Heart left ventricle (tissue), 16 donors: ENCODE measurements around the gene IGBP1. TPM values are rescaled to one million over a fixed set of nuclear protein-coding genes. Genes with fewer than 3 reads are reported as not detected.

Experiments used
- ATAC-seq, 4 donors: fragments of 200-7000 bp; cut with Tn5 transposase; one replicate each; pipeline ENCODE4 v1.9.1; 2020 to 2022; ENCODE audit warnings: moderate library complexity in 4 of 4, mild to moderate bottlenecking in 3 of 4, moderate number of reproducible peaks in 1 of 4
- DNase-seq, 5 donors: peaks; one replicate each; pipeline ENCODE4 v3.0.0-alpha.2; 2020
- H3K27ac ChIP-seq, 12 donors: fragments of 200-600 bp; sonication (generic) in 4 of 12; one replicate each; pipeline versions ENCODE4 v1.5.0 to v1.8.0; 2016 to 2022; ENCODE audit warnings: mild to moderate bottlenecking in 2 of 12
- H3K27me3 ChIP-seq, 9 donors: fragments of 200-600 bp; sonication (generic) in 2 of 9; one replicate each; pipeline versions ENCODE4 v1.5.1 to v1.8.0; 2016 to 2022; ENCODE audit warnings: mild to moderate bottlenecking in 3 of 9
- H3K36me3 ChIP-seq, 9 donors: fragments of 200-600 bp; sonication (generic) in 2 of 9; one replicate each; pipeline versions ENCODE4 v1.5.0 to v1.8.0; 2018 to 2022; ENCODE audit warnings: mild to moderate bottlenecking in 2 of 9
- H3K4me1 ChIP-seq, 12 donors: fragments of 200-600 bp; sonication (generic) in 4 of 12; one replicate each; pipeline versions ENCODE4 v1.5.0 to v1.8.0; 2016 to 2022; ENCODE audit warnings: mild to moderate bottlenecking in 3 of 12
- H3K4me3 ChIP-seq, 12 donors: fragments of 200-600 bp; sonication (generic) in 4 of 12; one replicate each; pipeline versions ENCODE4 v1.5.0 to v1.8.0; 2017 to 2022; ENCODE audit warnings: mild to moderate bottlenecking in 9 of 12, moderate library complexity in 4 of 12
- H3K9me3 ChIP-seq, 12 donors: fragments of 200-600 bp; sonication (generic) in 4 of 12; one replicate each; pipeline versions ENCODE4 v1.5.0 to v1.8.0; 2016 to 2022; ENCODE audit warnings: mild to moderate bottlenecking in 1 of 12
- POLR2A ChIP-seq, 2 donors: fragments of 450-650 bp; IDR thresholded peaks; one replicate each; pipeline ENCODE4 v1.6.1; 2017; ENCODE audit warnings: antibody characterized with exemption in 2 of 2, mild to moderate bottlenecking in 2 of 2, moderate library complexity in 2 of 2
- WGBS, 4 donors: extraction: QIAGEN DNeasy Blood & Tissue Kit in 2 of 4; methylation state at CpG; one replicate each; pipeline versions ENCODE4 v1.1.5 to v1.1.7; 2013 to 2018; 5-methylcytosine and 5-hydroxymethylcytosine counted together
- intact Hi-C, 10 donors: fragments of 100-400 bp; cut with DNase I; formaldehyde crosslinking; loops; one replicate each; pipeline versions ENCODE4 v1.11.1 to v1.14.2; 2022
- polyA plus RNA-seq, 2 donors: library from polyadenylated mRNA; stranded (reverse); fragments of 200-250 nt; gene quantifications; one replicate each; pipeline ENCODE4 v1.2.3, GENCODE V29; 2013
- total RNA-seq, 9 donors: library from RNA; depleted of rRNA in 2 of 9; stranded (reverse); fragments of >200 nt in 2 of 9; fragmentation: NEBNext Ultra II Directional in 3 of 9; extraction: Animal tissue kit (Norgen Biotek cat#: 25700) in 3 of 9; gene quantifications; one replicate each; pipeline versions ENCODE4 v1.1.0 to v1.2.4, GENCODE V29; 2016 to 2023
- TF ChIP-seq, protein P1 (sequence below), 12 donors: fragments of 200-600 bp; sonication (generic) in 4 of 12; IDR thresholded peaks; one replicate each; pipeline versions ENCODE4 v1.5.0 to v1.8.0; 2018 to 2022; ENCODE audit warnings: antibody characterized with exemption in 12 of 12, mild to moderate bottlenecking in 5 of 12
- donor health status: ischemic (EF 13 %, LVEDD 7.1; RV severe dilation, severe dysfunction).
- donor health status: healthy with polysubstance abuse.
- donor health status: DM: no; HTN: yes; CAD: no.
- donor health status: DM: no; HTN: no; CAD: no.
- donor health status: ischemic (EF 25% LVEDD 6.9; RV normal size, moderate dysfunction).
- donor health status: ischemic (EF 25% LVEDD 5.7; RV mildly dilated, moderate dysfunction).
- donor health status: healthy.
- donor health status: DM: yes; HTN: yes; CAD: no.
- donor health status: ischemic (EF 35%, LVEDD 5.7; RV mildly dilated, moderate dysfunction).
- donor health status: nonischemic (EF 11% LVEDD 7.7; RV severe dilation, severe dysfunction).
- donor health status: DM: yes; HTN: yes; CAD: no.
- donor health status: PGD.
- donor health status: ischemic (EF 29% LVEDD 5.4; RV normal size, mild dysfunction).
- donor health status: nonischemic (EF 23%, LVEDD 6.1; RV moderate dilation, normal function).

The IGBP1 gene
- total and polyA plus RNA-seq, 11 donors, result 28.2 to 56.5 (median 45.5) TPM

DNA sequence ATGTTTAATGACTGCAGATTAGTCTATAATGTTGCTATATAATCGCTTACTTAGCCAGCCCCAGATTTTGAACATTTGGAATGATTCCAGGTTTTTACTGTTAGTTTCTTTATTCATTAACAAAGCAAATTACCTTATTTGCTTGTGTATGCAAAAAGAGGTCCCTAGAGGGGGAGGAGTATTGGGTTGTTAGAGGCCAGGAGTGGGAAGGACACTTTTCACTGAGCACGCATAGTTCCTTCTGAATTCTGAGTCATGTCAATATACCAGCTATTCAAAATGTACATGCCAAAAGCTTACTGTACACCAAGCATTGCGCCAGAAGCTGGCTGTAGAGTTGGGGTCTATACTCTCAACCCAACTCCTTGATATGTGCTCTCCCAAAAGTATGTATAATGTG is 39.0 kb downstream of the IGBP1 start:
- Histone ChIP-seq H3K27me3 (peaks cover 0 to 7% (median 0%) of the 10 kb centered on the region in 9 donors), H3K9me3 (no peaks in the 10 kb centered on the region), H3K4me1 (peaks cover 0 to 14% (median 2%) of the 10 kb centered on the region in 12 donors), H3K4me3 (no peak overlapping the region), H3K27ac (no peak overlapping the region), H3K36me3 (no peaks in the 10 kb centered on the region)
- 82 to 96% (median 90%) methylated on average over 3 of the region's 3 CpGs for WGBS, 4 donors
- no peak for ATAC-seq
- intact Hi-C loops, result no loop called here
- TF ChIP-seq, protein P1, sequence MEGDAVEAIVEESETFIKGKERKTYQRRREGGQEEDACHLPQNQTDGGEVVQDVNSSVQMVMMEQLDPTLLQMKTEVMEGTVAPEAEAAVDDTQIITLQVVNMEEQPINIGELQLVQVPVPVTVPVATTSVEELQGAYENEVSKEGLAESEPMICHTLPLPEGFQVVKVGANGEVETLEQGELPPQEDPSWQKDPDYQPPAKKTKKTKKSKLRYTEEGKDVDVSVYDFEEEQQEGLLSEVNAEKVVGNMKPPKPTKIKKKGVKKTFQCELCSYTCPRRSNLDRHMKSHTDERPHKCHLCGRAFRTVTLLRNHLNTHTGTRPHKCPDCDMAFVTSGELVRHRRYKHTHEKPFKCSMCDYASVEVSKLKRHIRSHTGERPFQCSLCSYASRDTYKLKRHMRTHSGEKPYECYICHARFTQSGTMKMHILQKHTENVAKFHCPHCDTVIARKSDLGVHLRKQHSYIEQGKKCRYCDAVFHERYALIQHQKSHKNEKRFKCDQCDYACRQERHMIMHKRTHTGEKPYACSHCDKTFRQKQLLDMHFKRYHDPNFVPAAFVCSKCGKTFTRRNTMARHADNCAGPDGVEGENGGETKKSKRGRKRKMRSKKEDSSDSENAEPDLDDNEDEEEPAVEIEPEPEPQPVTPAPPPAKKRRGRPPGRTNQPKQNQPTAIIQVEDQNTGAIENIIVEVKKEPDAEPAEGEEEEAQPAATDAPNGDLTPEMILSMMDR (IDR thresholded peaks at IDR 0.05), result no peak
- no peak for TF ChIP-seq POLR2A (IDR thresholded peaks at IDR 0.05)
- no peak for DNase-seq

- DNase-seq, result no peak
- H3K36me3 ChIP-seq, result no peaks in the 10 kb centered on the region
- ATAC-seq, result no peak
- TF ChIP-seq, protein P1 (IDR thresholded peaks at IDR 0.05), result no peak
- no peak for TF ChIP-seq POLR2A (IDR thresholded peaks at IDR 0.05)
- H3K27ac ChIP-seq, result no peak overlapping the region
- H3K9me3 ChIP-seq, result no peaks in the 10 kb centered on the region
- no peak overlapping the region for H3K4me3 ChIP-seq
- peaks cover 0 to 7% (median 0%) of the 10 kb centered on the region in 9 donors for H3K27me3 ChIP-seq
- intact Hi-C loops, result no loop called here
- peaks cover 0 to 7% (median 0%) of the 10 kb centered on the region in 12 donors for H3K4me1 ChIP-seq
- 48 to 76% (median 65%) methylated on average over 4 of the region's 4 CpGs for WGBS, 4 donors
These were observed 39.7 kb downstream of the IGBP1 start for GRCh38 chrX:70172964-70173363.

DNA sequence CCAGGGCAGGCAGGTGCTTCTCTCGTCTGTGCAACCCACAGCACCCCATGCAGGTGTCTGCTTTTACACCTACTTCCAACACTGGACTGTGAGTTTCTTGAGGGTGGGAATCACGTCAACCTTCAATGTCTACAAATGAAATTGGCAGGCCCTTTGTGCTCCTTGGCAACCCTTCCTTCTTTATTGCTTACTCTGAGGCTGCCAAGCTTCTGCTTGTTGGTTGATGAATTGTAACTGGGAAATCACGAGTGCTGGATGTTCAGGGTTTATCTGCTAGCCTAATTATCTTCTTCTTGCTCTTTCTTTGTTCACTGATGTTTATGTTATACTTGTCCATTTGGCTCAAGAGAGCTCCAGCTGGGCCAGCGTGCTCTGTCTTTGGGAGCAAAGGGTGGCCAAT is 41.5 kb downstream of the IGBP1 start:
- DNase-seq, result no peak
- H3K27ac ChIP-seq, result no peak overlapping the region
- no peaks in the 10 kb centered on the region for H3K36me3 ChIP-seq
- intact Hi-C loops, result no loop called here
- H3K27me3 ChIP-seq, result peaks cover 0 to 6% (median 0%) of the 10 kb centered on the region in 9 donors
- ATAC-seq, result no peak
- WGBS, 4 donors, result 62 to 90% (median 71%) methylated on average over 4 of the region's 4 CpGs
- TF ChIP-seq, protein P1 (IDR thresholded peaks at IDR 0.05), result no peak
- TF ChIP-seq POLR2A (IDR thresholded peaks at IDR 0.05), result no peak
- no peaks in the 10 kb centered on the region for H3K9me3 ChIP-seq
- H3K4me3 ChIP-seq, result no peak overlapping the region
- H3K4me1 ChIP-seq, result no peaks in the 10 kb centered on the region

DNA sequence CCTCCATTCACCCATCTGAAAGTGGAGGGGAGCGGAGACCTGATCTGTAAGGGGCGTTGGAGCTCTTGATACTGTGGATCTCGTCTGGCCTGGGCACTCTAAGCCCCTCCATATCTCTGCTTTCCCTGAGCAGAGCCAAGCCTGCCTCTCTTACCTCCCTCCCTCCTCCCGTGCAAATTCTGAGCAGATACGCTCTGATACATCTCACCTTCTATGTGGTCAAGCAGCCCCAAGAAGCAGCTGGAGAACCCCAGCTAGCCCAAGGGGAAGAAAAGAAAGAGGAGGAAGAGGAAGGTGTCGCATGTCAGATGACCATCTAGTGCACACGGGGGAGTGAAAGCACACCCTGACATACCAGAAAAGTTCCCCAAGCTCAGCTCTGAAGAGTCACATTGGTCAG is 42.1 kb downstream of the IGBP1 start:
- Histone ChIP-seq H3K36me3 (no peaks in the 10 kb centered on the region), H3K9me3 (no peaks in the 10 kb centered on the region), H3K27me3 (peaks cover 0 to 6% (median 0%) of the 10 kb centered on the region in 9 donors), H3K4me3 (no peak overlapping the region), H3K27ac (no peak overlapping the region), H3K4me1 (no peaks in the 10 kb centered on the region)
- TF ChIP-seq, protein P1 (IDR thresholded peaks at IDR 0.05), result no peak
- TF ChIP-seq POLR2A (IDR thresholded peaks at IDR 0.05), result no peak
- DNase-seq, result no peak
- ATAC-seq, result no peak
- 71 to 85% (median 83%) methylated on average over 7 of the region's 7 CpGs for WGBS, 4 donors
- intact Hi-C loops, result no loop called here
